Neural cell (in vitro differentiated cells): ENCODE results near the gene BIN2. TPM values are rescaled to one million over a fixed set of nuclear protein-coding genes. Genes with fewer than 3 reads are reported as not detected.
"Not testable (repeated sequence)": the region's sequence is repeated elsewhere in the genome, so short reads cannot be mapped to it uniquely, and the experiment has no call there.

Experiments used
- H2AFZ ChIP-seq: fragments of 200-600, 300-800 bp; sonication (generic), shearing (Covaris generic); 2 replicates; pipeline ENCODE4 v1.6.0; 2014; ENCODE audit warnings: low read depth, mild to moderate bottlenecking, antibody characterized with exemption, low read length, moderate library complexity
- H3F3A ChIP-seq: fragments of 200-600 bp; shearing (Covaris generic); 2 replicates; pipeline ENCODE4 v1.6.1; 2016; ENCODE audit warnings: mild to moderate bottlenecking, moderate library complexity, mixed read lengths, antibody characterized with exemption, low read length; ENCODE audit not compliant: insufficient read depth, poor library complexity, severe bottlenecking
- H3K27ac ChIP-seq: fragments of 200-600, 300-800 bp; sonication (generic), shearing (Covaris generic); 2 replicates; pipeline ENCODE4 v1.5.1; 2014; ENCODE audit warnings: mild to moderate bottlenecking, low read length, moderate library complexity
- H3K27me3 ChIP-seq: fragments of 300-800, 200-600 bp; sonication (generic), shearing (Covaris generic); 2 replicates; pipeline ENCODE4 v1.6.0; 2014; ENCODE audit warnings: mild to moderate bottlenecking, low read depth, low read length, moderate library complexity; ENCODE audit not compliant: insufficient read depth
- H3K36me3 ChIP-seq: fragments of 300-800, 200-600 bp; sonication (generic), shearing (Covaris generic); 2 replicates; pipeline ENCODE4 v1.5.1; 2014; ENCODE audit warnings: mild to moderate bottlenecking, antibody characterized with exemption, low read length, moderate library complexity; ENCODE audit not compliant: insufficient read depth
- H3K4me2 ChIP-seq: fragments of 300-800, 200-600 bp; sonication (generic), shearing (Covaris generic); 2 replicates; pipeline ENCODE4 v1.6.0; 2014; ENCODE audit warnings: mild to moderate bottlenecking, low read length
- H3K4me3 ChIP-seq: fragments of 300-800, 200-600 bp; sonication (generic), shearing (Covaris generic); 2 replicates; pipeline ENCODE4 v1.5.1; 2014; ENCODE audit warnings: mild to moderate bottlenecking, low read length, moderate library complexity
- H3K79me2 ChIP-seq: fragments of 200-600 bp; shearing (Covaris generic); replicated peaks from 2 replicates; pipeline ENCODE4 v1.6.0; 2014; ENCODE audit warnings: mild to moderate bottlenecking, low read length, moderate library complexity; ENCODE audit not compliant: insufficient read depth
- H3K9ac ChIP-seq: fragments of 300-800, 200-600 bp; sonication (generic), shearing (Covaris generic); 2 replicates; pipeline ENCODE4 v1.6.1; 2016; ENCODE audit warnings: mild to moderate bottlenecking, low read length, mixed read lengths
- H3K9me2 ChIP-seq: fragments of 200-600 bp; shearing (Covaris generic); 2 replicates; pipeline ENCODE4 v1.6.1; 2016; ENCODE audit warnings: mild to moderate bottlenecking, low read length, mixed read lengths; ENCODE audit not compliant: insufficient read depth
- H3K9me3 ChIP-seq: fragments of 200-600, 300-800 bp; sonication (generic), shearing (Covaris generic); 2 replicates; pipeline ENCODE4 v1.6.1; 2016; ENCODE audit warnings: mild to moderate bottlenecking, mixed run types, low read length, moderate library complexity, mixed read lengths
- H4K20me1 ChIP-seq: fragments of 200-600 bp; shearing (Covaris generic); 2 replicates; pipeline ENCODE4 v1.6.1; 2016; ENCODE audit warnings: mild to moderate bottlenecking, mixed run types; ENCODE audit not compliant: insufficient read depth
- CTCF ChIP-seq: fragments of 450-650 bp; IDR thresholded peaks from 2 replicates; pipeline ENCODE4 v1.5.1; 2014; ENCODE audit warnings: antibody characterized with exemption, mild to moderate bottlenecking, moderate library complexity; ENCODE audit not compliant: poor library complexity, severe bottlenecking
- EP300 ChIP-seq: fragments of 450-650 bp; conservative IDR thresholded peaks from 2 replicates; pipeline ENCODE4 v1.6.1; 2014; ENCODE audit warnings: antibody characterized with exemption, mild to moderate bottlenecking, moderate library complexity; ENCODE audit not compliant: poor library complexity, severe bottlenecking
- EZH2 ChIP-seq: fragments of 200-600, 300-800 bp; shearing (Covaris generic), sonication (generic); IDR thresholded peaks from 2 replicates; pipeline ENCODE4 v1.6.1; 2014; ENCODE audit warnings: antibody characterized with exemption, low read length, borderline replicate concordance, mild to moderate bottlenecking; ENCODE audit not compliant: insufficient read depth, poor library complexity, severe bottlenecking
- MXI1 ChIP-seq: fragments of 450-650 bp; conservative IDR thresholded peaks from 2 replicates; pipeline ENCODE4 v1.6.1; 2014; ENCODE audit warnings: antibody characterized with exemption, mild to moderate bottlenecking; ENCODE audit not compliant: poor library complexity, severe bottlenecking
- POLR2AphosphoS5 ChIP-seq: IDR thresholded peaks from 2 replicates; pipeline ENCODE4 v1.6.1; 2012
- RAD21 ChIP-seq: fragments of 450-650 bp; conservative IDR thresholded peaks from 2 replicates; pipeline ENCODE4 v1.6.1; 2014; ENCODE audit warnings: antibody characterized with exemption, mild to moderate bottlenecking, moderate library complexity
- SMC3 ChIP-seq: fragments of 450-650 bp; conservative IDR thresholded peaks from 2 replicates; pipeline ENCODE4 v1.6.1; 2014; ENCODE audit warnings: antibody characterized with exemption, mild to moderate bottlenecking, moderate library complexity; ENCODE audit not compliant: poor library complexity
- TAF1 ChIP-seq: IDR thresholded peaks from 2 replicates; pipeline ENCODE4 v1.6.1; 2012; ENCODE audit warnings: low read depth
- polyA plus RNA-seq: library from polyadenylated mRNA; depleted of rRNA; stranded (reverse); fragments of >200 nt; gene quantifications from 2 replicates; pipeline ENCODE4 v1.2.3, GENCODE V29; 2014
- TF ChIP-seq, protein P1 (sequence below): IDR thresholded peaks from 2 replicates; pipeline ENCODE4 v1.6.1; 2012; ENCODE audit warnings: borderline replicate concordance

The BIN2 gene
- polyA plus RNA-seq, 1 donor from 2014 or later = not detected

GRCh38 chr12:51306507-51306906, 17.5 kb downstream of the BIN2 start:
- Histone ChIP-seq H3F3A (no peaks in the 10 kb centered on the region), H3K9ac (no peak overlapping the region), H3K36me3 (no peaks in the 10 kb centered on the region), H3K9me3 (no peaks in the 10 kb centered on the region), H3K4me3 (no peak overlapping the region), H4K20me1 (no peaks in the 10 kb centered on the region), H3K79me2 (no peaks in the 10 kb centered on the region), H2AFZ (no peak overlapping the region), H3K9me2 (no peaks in the 10 kb centered on the region), H3K4me2 (no peak overlapping the region), H3K27ac (no peak overlapping the region), H3K27me3 (no peaks in the 10 kb centered on the region)
- TF ChIP-seq POLR2AphosphoS5 = no peak
- TF ChIP-seq CTCF = no peak
- TF ChIP-seq, protein P1, sequence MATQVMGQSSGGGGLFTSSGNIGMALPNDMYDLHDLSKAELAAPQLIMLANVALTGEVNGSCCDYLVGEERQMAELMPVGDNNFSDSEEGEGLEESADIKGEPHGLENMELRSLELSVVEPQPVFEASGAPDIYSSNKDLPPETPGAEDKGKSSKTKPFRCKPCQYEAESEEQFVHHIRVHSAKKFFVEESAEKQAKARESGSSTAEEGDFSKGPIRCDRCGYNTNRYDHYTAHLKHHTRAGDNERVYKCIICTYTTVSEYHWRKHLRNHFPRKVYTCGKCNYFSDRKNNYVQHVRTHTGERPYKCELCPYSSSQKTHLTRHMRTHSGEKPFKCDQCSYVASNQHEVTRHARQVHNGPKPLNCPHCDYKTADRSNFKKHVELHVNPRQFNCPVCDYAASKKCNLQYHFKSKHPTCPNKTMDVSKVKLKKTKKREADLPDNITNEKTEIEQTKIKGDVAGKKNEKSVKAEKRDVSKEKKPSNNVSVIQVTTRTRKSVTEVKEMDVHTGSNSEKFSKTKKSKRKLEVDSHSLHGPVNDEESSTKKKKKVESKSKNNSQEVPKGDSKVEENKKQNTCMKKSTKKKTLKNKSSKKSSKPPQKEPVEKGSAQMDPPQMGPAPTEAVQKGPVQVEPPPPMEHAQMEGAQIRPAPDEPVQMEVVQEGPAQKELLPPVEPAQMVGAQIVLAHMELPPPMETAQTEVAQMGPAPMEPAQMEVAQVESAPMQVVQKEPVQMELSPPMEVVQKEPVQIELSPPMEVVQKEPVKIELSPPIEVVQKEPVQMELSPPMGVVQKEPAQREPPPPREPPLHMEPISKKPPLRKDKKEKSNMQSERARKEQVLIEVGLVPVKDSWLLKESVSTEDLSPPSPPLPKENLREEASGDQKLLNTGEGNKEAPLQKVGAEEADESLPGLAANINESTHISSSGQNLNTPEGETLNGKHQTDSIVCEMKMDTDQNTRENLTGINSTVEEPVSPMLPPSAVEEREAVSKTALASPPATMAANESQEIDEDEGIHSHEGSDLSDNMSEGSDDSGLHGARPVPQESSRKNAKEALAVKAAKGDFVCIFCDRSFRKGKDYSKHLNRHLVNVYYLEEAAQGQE = no peak
- TF ChIP-seq EP300 = no peak
- no peak for TF ChIP-seq EZH2
- TF ChIP-seq RAD21 = no peak
- TF ChIP-seq TAF1 = no peak
- no peak for TF ChIP-seq MXI1
- TF ChIP-seq SMC3 = no peak

DNA sequence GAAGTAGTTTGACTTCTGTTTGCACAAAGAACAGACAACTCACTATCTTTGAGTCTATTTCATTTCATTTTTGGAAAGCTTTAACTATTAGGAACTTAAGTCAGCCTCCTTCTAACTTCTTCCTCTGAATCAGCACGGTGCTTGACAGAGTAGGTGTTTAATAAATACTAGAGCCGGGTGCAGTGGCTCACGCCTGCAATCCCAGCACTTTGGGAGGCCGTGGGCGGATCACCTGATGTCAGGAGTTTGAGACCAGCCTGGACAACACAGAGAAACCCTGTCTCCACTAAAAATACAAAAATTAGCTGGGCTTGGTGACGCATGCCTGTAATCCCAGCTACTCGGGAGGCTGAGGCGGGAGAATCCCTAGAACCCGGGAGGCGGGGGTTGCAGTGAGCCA, 23.2 kb downstream of the BIN2 start:
- H3K36me3 ChIP-seq, H3K9me3 ChIP-seq, H3K9ac ChIP-seq: not testable (repeated sequence)

GRCh38 chr12:51295651-51296050, 28.3 kb downstream of the BIN2 start:
- Histone ChIP-seq H3K9ac (no peak overlapping the region), H3K27ac (no peak overlapping the region), H3K79me2 (no peaks in the 10 kb centered on the region), H3K4me3 (no peak overlapping the region), H3K9me2 (no peaks in the 10 kb centered on the region), H3K36me3 (no peaks in the 10 kb centered on the region), H3F3A (no peaks in the 10 kb centered on the region), H3K4me2 (no peak overlapping the region), H3K27me3 (no peaks in the 10 kb centered on the region), H3K9me3 (no peaks in the 10 kb centered on the region), H2AFZ (no peak overlapping the region), H4K20me1 (no peaks in the 10 kb centered on the region)
- TF ChIP-seq POLR2AphosphoS5 (no peak), MXI1 (no peak), SMC3 (no peak), CTCF (no peak), EZH2 (no peak), TAF1 (no peak), EP300 (no peak), RAD21 (no peak)
- TF ChIP-seq, protein P1 = no peak

More for the DNA sequence above, 23.2 kb downstream of the BIN2 start:
- H3K4me2 ChIP-seq, H4K20me1 ChIP-seq, H3F3A ChIP-seq, H3K4me3 ChIP-seq, H3K27me3 ChIP-seq, H3K27ac ChIP-seq, H2AFZ ChIP-seq, H3K79me2 ChIP-seq, H3K9me2 ChIP-seq: not testable (repeated sequence)
